Right hindlimb (tissue), 1 donor: ENCODE results near the gene RPL39.
"Not testable (repeated sequence)": the region's sequence is repeated elsewhere in the genome, so short reads cannot be mapped to it uniquely, and the experiment has no call there.

Experiments used
- DNase-seq: peaks from one replicate; pipeline ENCODE4 v3.0.0-alpha.2; 2018

Gene RPL39

DNA sequence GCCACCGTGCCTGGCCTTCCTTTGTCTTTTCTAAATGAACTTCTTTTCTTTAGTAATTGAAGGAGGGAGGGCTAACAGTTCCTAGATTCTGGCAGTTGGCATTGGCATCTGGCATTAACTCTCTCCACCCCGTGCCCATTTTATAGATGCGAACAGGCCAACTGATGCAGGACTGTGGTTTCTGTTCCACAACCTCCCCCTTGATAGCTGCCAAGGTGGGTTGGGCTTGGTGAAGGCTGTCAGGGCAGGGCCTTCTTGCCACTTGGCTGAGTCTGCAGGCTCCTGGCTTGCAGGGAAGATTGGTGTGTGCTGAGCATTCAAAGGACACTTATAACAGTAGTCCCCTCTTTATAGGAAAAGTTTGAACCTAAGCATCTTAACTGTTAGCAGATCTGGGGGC is 28.7 kb downstream of the RPL39 start:
- no peak for DNase-seq

DNA sequence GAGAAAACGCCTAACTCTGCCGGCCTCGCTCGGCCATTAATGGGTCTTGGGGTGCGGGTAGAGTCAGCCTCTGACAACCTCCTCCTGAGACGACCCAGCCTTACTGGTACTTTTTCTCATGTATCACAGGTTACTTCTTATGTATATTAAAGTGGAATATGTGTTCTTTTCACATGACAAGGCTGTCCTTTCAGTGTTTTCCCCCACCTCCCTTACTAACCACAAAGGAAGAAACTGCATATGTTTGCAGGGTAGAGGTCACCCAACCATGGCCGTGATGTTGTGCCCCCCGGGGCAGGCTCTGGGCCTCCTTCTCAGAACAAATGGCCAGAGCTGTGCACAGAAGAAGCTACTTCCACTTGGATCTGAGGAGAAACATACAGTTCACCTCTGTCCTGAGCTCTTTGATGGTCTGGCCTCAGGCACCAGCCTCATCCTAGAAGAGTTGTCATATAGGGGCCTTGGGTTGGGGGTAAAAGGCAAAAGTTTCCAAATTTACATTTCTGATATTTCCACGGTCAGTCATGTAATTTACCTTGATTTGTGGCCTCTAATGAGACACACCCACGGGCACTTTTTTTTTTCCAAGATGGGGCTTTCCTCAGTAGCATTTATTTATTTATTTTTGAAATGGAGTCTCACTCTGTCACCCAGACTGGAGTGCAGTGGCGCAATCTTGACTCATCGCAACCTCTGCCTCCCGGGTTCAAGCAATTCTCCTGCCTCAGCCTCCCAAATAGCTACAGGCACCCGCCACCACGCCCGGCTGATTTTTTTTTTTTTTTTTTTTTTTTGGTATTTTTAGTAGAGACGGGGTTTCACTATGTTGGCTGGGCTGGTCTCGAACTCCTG is 31.2 kb downstream of the RPL39 start:
- DNase-seq, result no peak

DNA sequence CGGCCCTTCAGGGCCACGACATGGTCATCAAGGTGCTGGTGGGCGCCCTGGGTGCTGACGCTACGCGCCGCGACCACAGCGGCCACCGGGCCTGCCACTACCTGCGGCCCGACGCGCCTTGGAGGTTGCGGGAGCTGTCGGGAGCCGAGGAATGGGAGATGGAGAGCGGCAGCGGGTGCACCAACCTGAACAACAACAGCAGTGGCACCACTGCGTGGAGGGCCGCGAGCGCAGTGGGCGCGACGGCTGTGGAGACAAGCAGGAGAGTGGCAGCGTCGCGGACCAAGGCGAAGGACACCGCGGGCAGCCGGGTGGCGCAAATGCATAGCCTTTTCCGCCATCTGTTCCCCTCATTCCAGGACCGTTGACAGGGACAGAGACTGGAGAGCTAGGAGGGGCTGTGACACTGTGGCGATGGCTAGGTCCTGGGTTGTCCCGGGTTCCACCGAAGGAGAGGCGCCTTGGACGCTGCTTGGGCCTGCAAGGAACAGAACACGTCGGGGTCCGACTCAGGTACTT is 32.1 kb downstream of the RPL39 start:
- DNase-seq, result no peak

DNA sequence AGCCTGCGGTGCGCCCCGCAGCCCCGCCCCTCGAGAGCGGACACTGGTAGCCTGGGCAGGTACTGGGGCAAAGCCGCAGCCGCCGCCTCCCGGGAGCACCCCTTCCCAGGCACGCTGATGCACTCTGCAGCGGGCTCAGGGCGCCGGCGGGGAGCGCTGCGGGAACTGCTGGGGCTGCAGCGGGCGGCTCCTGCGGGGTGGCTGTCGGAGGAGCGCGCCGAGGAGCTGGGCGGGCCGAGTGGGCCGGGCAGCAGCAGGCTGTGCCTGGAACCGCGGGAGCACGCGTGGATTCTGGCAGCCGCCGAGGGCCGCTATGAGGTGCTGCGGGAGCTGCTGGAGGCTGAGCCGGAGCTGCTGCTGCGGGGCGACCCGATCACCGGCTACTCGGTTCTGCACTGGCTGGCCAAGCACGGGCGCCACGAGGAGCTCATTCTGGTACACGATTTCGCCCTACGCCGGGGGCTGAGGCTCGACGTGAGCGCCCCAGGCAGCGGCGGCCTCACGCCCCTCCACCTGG is 32.6 kb downstream of the RPL39 start:
- DNase-seq, result no peak

DNA sequence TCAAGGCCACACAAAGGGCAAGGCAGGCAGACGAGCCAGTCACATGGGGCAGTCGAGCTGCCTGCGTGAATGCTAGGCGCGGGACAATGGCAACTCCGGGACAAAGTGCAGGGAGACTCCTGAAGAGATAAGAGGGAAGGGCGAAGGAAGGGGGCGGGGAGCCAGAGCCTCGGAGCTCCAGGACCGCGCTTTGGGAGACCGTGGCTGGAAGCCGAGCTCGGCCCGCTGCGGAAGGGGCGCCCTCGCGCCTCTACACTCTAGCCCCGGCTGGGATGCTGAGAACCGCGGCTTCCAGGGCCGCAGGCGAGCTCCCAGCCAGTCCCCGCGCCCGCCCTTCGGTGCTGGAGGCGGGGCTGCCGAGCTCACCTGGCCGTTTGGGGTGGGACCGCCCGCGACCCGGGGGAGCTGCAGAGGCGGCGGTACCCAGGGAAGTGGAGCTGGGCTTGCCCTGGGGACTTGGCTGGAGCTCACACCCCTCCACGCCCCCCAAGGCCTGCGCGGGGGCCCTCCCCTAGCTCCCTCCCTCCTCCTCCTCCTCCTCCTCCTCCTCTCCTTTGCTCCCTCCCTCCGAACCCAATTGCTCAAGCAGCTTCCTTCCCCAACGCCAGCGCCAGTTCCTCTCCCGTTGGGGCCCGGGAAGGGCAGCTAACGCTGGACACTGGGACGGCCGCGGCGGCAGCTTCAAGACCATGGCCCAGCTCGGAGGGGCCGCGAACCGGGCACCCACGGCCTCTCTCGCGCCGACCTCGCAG is 33.3 kb downstream of the RPL39 start, which contains the start of gene SOWAHD:
Gene SOWAHD, plus strand, starts transcription at position 610 of the 752 bp plus-strand sequence. Its CDS starts 80 bp downstream, at position 690.
- DNase-seq, result peak; percentile 28

DNA sequence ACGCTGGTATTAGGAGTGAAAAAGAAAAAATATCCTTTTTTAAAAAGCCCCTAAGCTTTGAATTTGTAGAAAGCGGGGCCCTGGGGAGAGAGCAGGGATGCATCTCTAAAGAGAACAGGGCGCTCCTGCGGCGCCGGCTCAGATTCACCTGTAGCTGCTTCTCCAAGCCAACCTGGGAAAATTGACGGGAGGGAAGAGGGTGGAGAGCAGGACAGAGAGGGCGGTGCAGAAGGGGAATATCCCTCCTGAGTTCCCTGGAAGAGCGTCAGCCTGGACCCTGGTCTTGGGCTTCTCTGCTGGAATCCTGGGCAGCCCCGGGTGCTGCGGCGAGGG is 33.8 kb downstream of the RPL39 start:
- no peak for DNase-seq

DNA sequence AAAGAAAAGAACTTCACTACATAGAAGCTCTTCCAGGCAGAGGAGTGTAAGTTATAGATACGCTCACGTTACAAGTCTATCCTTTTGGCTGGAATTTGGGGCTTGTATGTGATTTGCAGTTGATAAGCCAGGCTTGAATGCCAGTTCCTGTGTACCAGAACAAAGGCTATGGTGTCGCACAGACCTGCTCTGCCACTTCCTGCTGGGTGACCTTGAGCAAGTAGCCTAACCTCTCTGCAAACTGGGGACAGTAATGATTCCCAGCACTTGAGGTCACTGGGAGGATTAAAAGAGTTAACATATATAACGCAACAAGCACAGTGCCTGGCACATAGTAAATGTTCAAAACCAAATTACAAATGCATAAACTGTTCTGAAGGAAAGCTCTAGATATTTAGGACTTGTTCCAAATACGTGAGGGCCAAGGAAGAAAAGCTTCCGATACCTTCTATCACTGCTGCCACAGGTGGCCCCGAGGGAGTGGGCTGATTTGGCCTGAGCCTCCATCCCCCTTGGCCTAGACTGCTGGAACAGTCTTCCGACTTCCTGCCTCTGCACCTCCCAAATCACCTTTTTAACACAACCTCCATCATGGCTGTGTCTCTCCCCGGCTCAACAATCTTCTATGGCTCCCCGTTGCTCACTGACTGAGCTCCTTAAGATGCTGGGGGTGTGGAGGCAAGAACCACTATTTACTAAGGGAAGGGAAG is 34.3 kb downstream of the RPL39 start:
- no peak for DNase-seq

DNA sequence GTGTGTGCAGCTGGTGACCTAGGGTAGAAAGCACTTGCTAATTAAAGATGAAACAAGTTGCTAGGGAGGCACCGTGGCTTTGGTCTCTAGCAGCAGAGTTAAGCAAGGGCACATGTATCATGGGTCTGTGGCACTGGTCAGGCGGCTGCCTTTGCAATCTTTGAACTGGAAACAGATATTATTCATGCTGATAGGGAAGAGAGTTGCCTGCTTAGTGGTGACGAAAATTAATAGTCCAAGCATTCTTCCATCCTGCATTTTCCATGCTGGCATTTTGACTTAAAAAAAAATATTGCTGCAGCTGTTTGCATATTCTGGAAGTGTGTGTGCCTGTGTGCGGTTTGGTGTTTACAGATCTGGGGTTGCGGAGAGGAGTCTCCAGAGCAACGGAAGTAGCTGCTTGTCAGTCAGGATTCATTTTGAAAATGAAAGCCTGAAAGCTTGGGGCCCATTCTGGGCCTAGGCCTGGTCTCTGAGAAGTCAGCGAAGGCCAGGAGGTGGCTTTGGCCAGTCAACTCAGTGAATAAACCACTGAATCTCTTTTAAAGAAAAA is 35.4 kb downstream of the RPL39 start:
- DNase-seq, result no peak

DNA sequence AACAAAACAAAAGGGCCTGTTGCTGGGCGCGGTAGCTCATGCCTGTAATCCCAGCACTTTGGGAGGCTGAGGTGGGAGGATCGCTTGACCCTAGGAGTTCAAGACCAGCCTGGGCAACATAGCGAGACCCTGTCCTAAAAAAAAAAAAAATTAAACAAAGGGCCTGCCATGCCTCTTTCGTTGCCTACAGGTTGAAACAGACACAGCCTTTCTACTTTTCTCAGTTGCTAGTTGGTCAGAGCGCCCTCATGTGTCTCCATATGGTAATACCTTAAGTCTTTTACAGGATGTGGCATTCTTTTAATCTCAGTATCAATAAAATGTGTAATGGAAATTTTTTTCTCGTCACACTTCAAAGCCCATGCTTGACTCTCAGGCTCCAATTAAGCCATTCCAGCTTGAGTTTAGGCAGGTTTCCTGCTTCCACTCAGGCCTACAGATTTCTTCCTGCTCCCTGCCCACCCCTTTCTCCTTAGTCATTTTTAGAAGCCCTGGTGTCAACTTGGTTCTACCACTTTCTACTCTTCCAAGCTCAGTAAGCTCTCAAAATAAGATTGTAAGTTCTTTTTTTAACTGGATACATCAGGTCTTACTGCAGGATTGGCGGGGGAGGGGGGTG is 37.7 kb downstream of the RPL39 start:
- DNase-seq, result no peak

DNA sequence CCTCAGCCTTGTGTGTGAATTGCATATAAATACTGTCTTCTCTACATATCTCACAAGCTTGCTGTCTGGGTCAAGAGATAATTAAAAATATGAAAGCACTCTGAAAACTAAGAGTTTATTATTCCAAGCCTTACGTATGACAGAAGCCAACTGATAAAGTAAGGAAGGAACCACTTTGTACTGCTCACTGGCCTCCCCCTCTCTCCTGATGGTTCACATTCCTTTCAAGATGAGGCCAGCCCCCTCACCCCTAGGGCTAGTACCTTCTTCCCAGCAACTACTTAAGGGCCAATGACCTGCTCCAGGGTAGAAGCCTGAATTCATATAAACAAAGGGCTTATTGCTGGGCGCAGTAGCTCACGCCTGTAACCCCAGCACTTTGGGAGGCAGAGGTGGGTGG is 38.4 kb downstream of the RPL39 start:
- no peak for DNase-seq

DNA sequence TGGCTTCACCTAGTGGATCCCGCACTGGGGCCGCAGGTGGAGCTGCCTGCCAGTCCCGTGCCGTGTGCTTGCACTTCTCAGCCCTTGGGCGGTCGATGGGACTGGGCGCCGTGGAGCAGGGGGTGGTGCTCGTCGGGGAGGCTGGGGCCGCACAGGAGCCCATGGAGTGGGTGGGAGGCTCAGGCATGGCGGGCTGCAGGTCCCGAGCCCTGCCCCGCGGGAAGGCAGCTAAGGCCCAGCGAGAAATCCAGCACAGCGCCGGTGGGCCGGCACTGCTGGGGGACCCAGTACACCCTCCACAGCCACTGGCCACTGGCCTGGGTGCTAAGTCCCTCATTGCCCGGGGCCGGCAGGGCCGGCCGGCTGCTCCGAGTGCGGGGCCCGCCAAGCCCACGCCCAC is 40.7 kb downstream of the RPL39 start:
- DNase-seq, result not testable (repeated sequence)

DNA sequence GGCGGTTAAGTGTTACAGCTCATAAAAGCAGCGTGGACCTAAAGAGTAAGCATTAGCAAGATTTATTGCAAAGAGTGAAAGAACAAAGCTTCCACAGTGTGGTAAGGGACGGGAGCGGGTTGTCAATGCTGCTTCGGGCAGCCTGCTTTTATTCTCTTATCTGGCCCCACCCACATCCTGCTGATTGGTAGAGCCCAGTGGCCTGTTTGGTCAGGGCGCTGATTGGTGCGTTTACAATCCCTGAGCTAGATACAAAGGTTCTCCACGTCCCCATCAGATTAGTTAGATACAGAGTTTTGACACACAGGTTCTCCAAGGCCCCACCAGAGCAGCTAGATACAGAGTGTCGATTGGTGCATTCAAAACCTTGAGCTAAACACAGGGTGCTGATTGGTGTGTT is 41.3 kb downstream of the RPL39 start:
- DNase-seq, result not testable (repeated sequence)

DNA sequence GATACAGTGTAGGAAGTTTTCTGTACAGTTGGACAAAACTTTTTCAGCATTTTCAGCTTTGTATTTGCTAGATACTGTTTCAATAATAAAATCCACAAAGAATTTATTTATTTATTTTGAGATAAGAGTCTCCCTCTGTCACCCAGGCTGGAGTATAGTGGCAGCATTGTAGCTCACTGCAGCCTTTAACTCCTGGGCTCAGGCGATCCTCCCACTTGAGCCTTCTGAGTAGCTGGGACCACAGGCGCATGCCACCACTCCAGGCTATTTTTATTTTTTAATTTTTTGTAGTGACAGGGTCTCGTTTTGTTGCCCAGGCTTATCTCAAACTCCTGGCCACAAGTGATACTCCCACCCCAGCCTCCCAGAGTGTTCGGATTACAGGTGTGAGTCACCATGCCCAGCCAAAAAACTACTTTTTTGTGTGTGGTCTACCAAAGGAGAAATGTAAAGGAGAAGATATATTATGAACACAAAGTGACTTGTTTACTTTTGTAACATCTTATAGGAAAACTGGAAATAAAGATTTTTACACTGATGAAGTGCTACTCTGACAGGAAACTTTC is 46.1 kb downstream of the RPL39 start:
- DNase-seq, result no peak

DNA sequence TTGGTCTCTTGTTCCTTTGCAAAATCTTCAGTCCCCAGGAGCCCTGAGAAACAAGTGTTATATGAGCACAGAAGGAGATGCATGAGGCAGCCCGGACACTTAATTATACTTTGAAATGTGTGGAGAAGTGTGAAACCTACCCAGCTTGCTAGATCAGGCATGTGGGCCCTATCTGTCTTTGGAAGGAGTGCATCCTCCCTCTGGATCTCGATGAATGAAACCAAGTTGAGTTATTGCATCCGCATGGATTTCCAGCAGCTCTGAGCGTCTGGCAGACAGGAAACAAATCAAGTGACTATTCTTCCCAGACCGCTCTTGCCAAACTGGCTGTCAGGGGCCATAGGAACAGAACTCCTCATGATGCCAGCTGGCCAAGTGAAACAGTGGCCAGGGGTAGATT is 52.7 kb downstream of the RPL39 start:
- DNase-seq, result no peak
